Activated CD4-positive, alpha-beta T cell treated with anti-CD3 and anti-CD28 coated beads, Interleukin-2, amount 10 ng/mL, durations not matched to agents 7 days and 5 days (primary cell): ENCODE measurements around the gene TDRD7. TPM values are rescaled to one million over a fixed set of nuclear protein-coding genes. Genes with fewer than 3 reads are reported as not detected.
"Not testable (repeated sequence)": the region's sequence is repeated elsewhere in the genome, so short reads cannot be mapped to it uniquely, and the experiment has no call there.

Source experiments
- CTCF ChIA-PET: fragments of 350-600 bp; sonication (Branson Sonifier 250); formaldehyde crosslinking; loops from one replicate; lab custom pipeline; 2021; ENCODE audit warnings: antibody characterized with exemption; lab: Charles Lee
- POLR2A ChIA-PET: fragments of 350-600 bp; sonication (Branson Sonifier 250); formaldehyde crosslinking; loops from one replicate; lab custom pipeline; 2021; ENCODE audit warnings: antibody characterized with exemption; lab: Charles Lee
- DNase-seq: peaks from one replicate; pipeline ENCODE4 v3.0.0-alpha.2; 2020
- H3K27ac Mint-ChIP-seq: one replicate; pipeline ENCODE4 v1.8.0; 2021; ENCODE audit warnings: mild to moderate bottlenecking, moderate library complexity, mixed read lengths
- H3K27me3 Mint-ChIP-seq: one replicate; pipeline ENCODE4 v1.8.0; 2021; ENCODE audit warnings: mixed read lengths
- H3K36me3 Mint-ChIP-seq: one replicate; pipeline ENCODE4 v1.8.0; 2021; ENCODE audit warnings: low read depth, mixed read lengths
- H3K4me1 Mint-ChIP-seq: one replicate; pipeline ENCODE4 v1.8.0; 2021; ENCODE audit warnings: mixed read lengths
- H3K4me3 Mint-ChIP-seq: one replicate; pipeline ENCODE4 v1.8.0; 2021; ENCODE audit warnings: mild to moderate bottlenecking, moderate library complexity, mixed read lengths
- H3K9me3 Mint-ChIP-seq: one replicate; pipeline ENCODE4 v1.8.0; 2021; ENCODE audit warnings: mixed read lengths
- total RNA-seq, 2 experiments: library from RNA; stranded (reverse); gene quantifications; one replicate each; pipeline ENCODE4 v1.2.3, GENCODE V29; 2021

Gene TDRD7
- total RNA-seq, 2 experiments from 2014 or later: 18.1 to 19.5 TPM

DNA sequence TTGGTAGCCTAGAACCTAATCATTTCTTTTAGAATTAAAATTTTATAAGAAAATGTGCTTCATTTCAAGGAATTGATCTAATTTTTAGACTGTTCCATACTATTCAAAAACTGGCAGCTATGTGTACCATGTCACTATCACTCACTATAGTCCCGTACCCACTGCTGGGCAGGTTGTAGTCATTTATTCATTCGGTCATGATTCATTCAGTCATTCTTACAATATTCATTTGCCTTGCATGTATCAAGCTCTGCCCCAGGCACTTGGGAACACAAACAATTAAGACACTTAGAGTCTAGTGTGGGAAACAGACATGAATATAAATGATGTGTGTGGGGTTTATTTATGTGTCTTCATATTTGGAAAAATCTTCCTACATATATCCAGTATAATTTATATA lies 26.4 kb downstream of the TDRD7 start:
- peaks cover 28% of the 10 kb centered on the region for H3K36me3 Mint-ChIP-seq
- POLR2A ChIA-PET: no interaction called here
- H3K27me3 Mint-ChIP-seq: no peaks in the 10 kb centered on the region
- H3K4me3 Mint-ChIP-seq: no peak overlapping the region
- H3K27ac Mint-ChIP-seq: no peak overlapping the region
- DNase-seq: no peak
- no peaks in the 10 kb centered on the region for H3K4me1 Mint-ChIP-seq
- CTCF ChIA-PET: no interaction called here
- no peaks in the 10 kb centered on the region for H3K9me3 Mint-ChIP-seq

DNA sequence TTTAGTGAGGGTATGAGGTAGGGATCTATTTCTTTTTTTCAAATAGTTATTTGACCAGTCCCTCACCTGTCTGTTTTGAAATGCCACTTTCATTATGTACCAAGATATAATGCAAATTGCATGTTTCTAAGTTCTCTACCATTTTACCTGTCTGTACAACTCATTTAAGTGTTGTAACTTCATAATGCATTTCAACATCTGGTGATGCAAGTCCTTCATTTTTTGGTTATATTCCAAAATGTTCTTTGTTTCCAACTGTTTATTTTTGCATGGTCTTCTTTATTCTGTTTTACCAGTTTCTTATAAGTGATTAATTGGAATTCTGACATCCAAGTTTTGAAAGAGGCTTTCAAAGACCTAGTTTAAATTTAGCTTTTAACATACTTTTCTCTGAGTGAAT lies 26.8 kb downstream of the TDRD7 start:
- Mint-ChIP-seq H3K4me1 (no peaks in the 10 kb centered on the region), H3K27ac (no peak overlapping the region), H3K36me3 (peaks cover 24% of the 10 kb centered on the region), H3K4me3 (no peak overlapping the region), H3K27me3 (no peaks in the 10 kb centered on the region), H3K9me3 (no peaks in the 10 kb centered on the region)
- ChIA-PET CTCF (no interaction called here), POLR2A (no interaction called here)
- no peak for DNase-seq

DNA sequence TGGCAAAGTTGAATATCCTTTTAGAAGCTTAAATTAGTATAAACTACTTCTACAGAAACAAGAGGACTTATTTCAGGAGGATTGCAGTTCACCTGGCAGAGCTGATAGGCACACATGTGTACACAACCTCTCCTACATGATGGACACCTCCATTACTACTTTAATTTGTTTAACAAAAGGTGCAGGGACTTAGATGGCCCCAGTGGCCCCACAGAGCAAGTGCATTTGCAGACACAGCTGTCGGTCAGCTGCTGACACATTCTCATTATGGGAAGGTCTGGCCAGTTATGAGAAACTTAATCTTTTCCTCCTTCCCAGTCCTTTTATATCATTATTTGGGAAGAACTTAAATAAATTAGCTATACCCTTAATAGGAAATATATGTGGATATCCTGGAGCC lies 28.3 kb downstream of the TDRD7 start:
- Mint-ChIP-seq H3K9me3 (no peaks in the 10 kb centered on the region), H3K4me1 (no peaks in the 10 kb centered on the region), H3K27ac (no peak overlapping the region), H3K27me3 (no peaks in the 10 kb centered on the region), H3K4me3 (no peak overlapping the region), H3K36me3 (peaks cover 15% of the 10 kb centered on the region)
- ChIA-PET POLR2A (no interaction called here), CTCF (interaction anchor here (0.5 to 1.1 kb wide), 2 partner anchors 27 to 408 kb away, joined by 3 read pairs; no protein-coding TSS in a partner anchor)
- DNase-seq: no peak

DNA sequence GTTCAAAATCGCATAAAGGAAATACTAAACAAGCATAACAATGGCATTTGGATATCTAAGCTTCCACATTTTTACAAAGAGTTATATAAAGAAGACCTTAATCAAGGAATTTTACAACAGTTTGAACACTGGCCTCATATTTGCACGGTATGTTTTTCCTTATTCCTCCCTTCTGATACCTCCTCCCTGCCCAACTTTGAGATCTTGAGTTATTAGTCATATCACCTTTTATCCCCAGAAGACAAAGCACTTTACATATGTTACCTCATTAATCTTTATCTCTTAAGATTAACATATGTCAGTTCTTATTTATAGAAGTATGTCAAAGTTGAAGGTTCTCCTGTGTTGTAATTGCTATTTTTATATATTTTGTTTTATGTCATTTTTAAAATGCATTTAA lies 29.8 kb downstream of the TDRD7 start:
- CTCF ChIA-PET: no interaction called here
- no peak overlapping the region for H3K4me3 Mint-ChIP-seq
- no peak for DNase-seq
- H3K36me3 Mint-ChIP-seq: peaks cover 16% of the 10 kb centered on the region
- H3K4me1 Mint-ChIP-seq: no peaks in the 10 kb centered on the region
- POLR2A ChIA-PET: no interaction called here
- H3K27me3 Mint-ChIP-seq: no peaks in the 10 kb centered on the region
- no peak overlapping the region for H3K27ac Mint-ChIP-seq
- H3K9me3 Mint-ChIP-seq: no peaks in the 10 kb centered on the region

DNA sequence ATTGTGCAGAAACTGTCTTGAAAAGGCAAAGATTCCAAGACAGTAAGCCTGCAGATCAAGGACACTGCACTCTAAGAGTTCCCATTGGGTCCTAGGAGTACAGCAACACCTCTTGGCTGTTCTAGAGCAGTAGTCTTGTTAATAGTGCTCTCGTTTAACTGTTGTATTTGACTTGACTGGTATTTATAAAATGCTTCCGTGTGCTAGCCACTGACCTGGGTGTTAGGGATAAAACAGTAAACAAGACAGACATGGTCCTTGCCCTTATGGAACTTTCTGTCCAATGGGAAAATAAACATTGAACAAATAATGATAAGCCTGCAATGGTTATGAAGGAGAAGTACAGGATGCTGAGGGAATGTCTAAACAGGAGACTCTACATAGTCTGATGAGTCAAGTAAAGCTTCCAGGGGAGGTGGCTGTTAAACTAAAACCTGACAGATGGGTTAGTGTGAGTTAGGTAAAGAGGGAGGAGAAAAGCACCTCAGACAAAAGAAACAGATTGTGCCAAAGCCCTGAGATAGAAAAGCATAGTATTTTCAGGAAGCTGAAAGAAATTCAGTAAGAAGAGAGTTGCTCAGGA lies 33.3 kb downstream of the TDRD7 start:
- no peak for DNase-seq
- H3K4me1 Mint-ChIP-seq: no peaks in the 10 kb centered on the region
- no peaks in the 10 kb centered on the region for H3K9me3 Mint-ChIP-seq
- CTCF ChIA-PET: interaction anchor here (1.0 to 1.3 kb wide), 3 partner anchors 10 to 153 kb away, joined by 3 read pairs; no protein-coding TSS in a partner anchor
- H3K36me3 Mint-ChIP-seq: peaks cover 25% of the 10 kb centered on the region
- no peak overlapping the region for H3K4me3 Mint-ChIP-seq
- POLR2A ChIA-PET: no interaction called here
- no peak overlapping the region for H3K27ac Mint-ChIP-seq
- H3K27me3 Mint-ChIP-seq: no peaks in the 10 kb centered on the region

DNA sequence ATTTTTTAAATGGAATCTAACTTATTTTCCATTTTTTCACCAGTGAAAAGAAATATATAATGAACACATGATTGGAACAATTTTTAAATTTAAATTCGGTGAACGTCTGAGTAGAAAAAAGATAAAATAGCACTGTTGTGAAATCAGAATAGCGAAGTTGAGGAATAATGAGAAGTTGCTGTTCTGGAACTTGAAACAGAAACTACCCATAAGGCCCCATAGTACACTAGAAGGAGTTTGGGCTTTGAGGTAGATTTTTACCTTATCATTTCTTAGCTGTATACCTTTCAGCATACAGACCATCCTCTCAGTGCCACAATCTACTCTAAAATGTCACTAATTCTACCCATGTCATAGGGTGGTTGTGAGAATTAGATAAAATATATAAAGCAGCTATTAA lies 35.1 kb downstream of the TDRD7 start:
- ChIA-PET POLR2A (no interaction called here), CTCF (interaction anchor here (0.6 to 1.1 kb wide), 2 partner anchors 16 to 1369 kb away, joined by 3 read pairs; no protein-coding TSS in a partner anchor)
- no peak for DNase-seq
- no peaks in the 10 kb centered on the region for H3K9me3 Mint-ChIP-seq
- H3K27ac Mint-ChIP-seq: no peak overlapping the region
- no peaks in the 10 kb centered on the region for H3K27me3 Mint-ChIP-seq
- H3K4me1 Mint-ChIP-seq: no peaks in the 10 kb centered on the region
- H3K4me3 Mint-ChIP-seq: no peak overlapping the region
- peaks cover 25% of the 10 kb centered on the region for H3K36me3 Mint-ChIP-seq

DNA sequence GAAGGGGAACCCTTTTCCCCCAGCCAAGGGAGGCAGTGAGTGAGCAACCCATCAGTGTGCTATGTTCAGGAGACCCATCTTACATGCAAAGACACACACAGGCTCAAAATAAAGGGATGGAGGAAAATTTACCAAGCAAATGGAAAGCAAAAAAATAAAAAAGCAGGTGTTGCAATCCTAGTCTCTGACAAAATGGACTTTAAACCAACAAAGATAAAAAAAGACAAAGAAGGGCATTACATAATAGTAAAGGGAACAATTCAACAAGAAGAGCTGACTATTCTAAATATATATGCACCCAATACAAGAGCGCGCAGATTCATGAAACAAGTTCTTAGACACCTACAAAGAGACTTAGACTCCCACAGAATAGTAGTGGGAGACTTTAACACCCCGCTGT lies 41.7 kb downstream of the TDRD7 start:
- peaks cover 31% of the 10 kb centered on the region for H3K36me3 Mint-ChIP-seq
- H3K9me3 Mint-ChIP-seq, H3K27me3 Mint-ChIP-seq, H3K27ac Mint-ChIP-seq, H3K4me1 Mint-ChIP-seq, H3K4me3 Mint-ChIP-seq, CTCF ChIA-PET, DNase-seq, POLR2A ChIA-PET: not testable (repeated sequence)

DNA sequence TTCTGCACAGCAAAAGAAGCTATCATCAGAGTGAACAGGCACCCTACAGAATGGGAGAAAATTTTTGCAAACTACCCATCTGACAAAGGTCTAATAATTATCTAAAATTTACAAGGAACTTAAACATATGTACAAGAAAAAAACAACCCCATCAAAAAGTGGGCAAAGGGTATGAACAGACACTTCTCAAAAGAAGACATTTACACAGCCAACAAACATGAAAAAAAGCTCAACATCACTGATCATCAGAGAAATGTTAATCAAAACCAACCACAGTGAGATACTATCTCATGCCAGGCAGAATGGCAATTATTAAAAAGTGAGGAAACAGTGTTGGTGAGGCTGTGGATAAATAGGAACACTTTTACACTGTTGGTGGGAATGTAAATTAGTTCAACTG lies 44.9 kb downstream of the TDRD7 start:
- not testable (repeated sequence) for H3K9me3 Mint-ChIP-seq, H3K4me1 Mint-ChIP-seq

DNA sequence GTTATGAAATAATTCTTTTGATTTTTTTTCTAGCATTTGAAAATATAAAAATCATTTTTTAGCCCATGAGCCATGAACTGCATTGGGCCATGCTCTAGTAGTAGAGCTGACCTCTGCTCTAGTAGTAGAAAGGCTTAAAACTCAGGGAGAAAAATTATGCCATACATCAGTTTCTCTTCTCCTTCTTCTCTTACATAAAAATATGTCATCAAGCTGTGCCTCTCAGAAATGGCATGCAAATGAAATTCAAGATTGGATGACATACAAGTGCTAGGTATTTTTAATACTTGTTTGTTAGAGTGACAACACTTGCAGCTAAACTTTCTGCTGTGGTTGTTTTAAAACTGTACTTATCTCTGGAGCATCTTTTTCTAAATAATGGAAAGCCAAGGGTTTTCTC lies 47.4 kb downstream of the TDRD7 start:
- H3K27me3 Mint-ChIP-seq: no peaks in the 10 kb centered on the region
- H3K4me3 Mint-ChIP-seq: no peak overlapping the region
- peaks cover 3% of the 10 kb centered on the region for H3K9me3 Mint-ChIP-seq
- ChIA-PET CTCF (no interaction called here), POLR2A (no interaction called here)
- H3K36me3 Mint-ChIP-seq: peaks cover 6% of the 10 kb centered on the region
- no peak overlapping the region for H3K27ac Mint-ChIP-seq
- no peak for DNase-seq
- no peaks in the 10 kb centered on the region for H3K4me1 Mint-ChIP-seq

More for the DNA sequence above, 44.9 kb downstream of the TDRD7 start:
- peaks cover 15% of the 10 kb centered on the region for H3K36me3 Mint-ChIP-seq
- H3K27ac Mint-ChIP-seq, POLR2A ChIA-PET, H3K27me3 Mint-ChIP-seq, CTCF ChIA-PET, DNase-seq, H3K4me3 Mint-ChIP-seq: not testable (repeated sequence)

DNA sequence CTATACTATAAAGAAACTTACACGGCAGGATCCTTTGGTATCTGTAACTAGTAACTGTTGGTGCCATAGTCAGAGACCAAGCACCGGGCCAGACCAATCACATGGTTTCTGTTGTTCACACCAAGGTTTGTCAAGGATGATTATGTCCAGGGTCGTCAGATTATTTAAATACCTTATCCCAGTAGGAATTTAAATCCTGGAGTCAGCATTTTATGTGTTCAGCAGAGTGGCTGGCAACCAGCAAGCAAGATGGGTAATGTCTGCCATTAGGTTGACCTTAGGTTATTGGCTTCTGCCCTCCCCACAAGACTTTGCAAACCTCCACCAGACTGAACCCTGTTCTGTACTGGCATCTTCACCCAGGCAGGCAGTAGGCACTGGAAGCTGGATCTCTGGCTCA lies 50.3 kb downstream of the TDRD7 start:
- H3K36me3 Mint-ChIP-seq: peaks cover 5% of the 10 kb centered on the region
- no peak for DNase-seq
- H3K4me3 Mint-ChIP-seq: no peak overlapping the region
- ChIA-PET CTCF (interaction anchor here (1.2 to 1.3 kb wide), 2 partner anchors 40 to 605 kb away, joined by 3 to 5 read pairs; no protein-coding TSS in a partner anchor), POLR2A (no interaction called here)
- no peaks in the 10 kb centered on the region for H3K27me3 Mint-ChIP-seq
- no peaks in the 10 kb centered on the region for H3K4me1 Mint-ChIP-seq
- no peak overlapping the region for H3K27ac Mint-ChIP-seq
- H3K9me3 Mint-ChIP-seq: no peaks in the 10 kb centered on the region

DNA sequence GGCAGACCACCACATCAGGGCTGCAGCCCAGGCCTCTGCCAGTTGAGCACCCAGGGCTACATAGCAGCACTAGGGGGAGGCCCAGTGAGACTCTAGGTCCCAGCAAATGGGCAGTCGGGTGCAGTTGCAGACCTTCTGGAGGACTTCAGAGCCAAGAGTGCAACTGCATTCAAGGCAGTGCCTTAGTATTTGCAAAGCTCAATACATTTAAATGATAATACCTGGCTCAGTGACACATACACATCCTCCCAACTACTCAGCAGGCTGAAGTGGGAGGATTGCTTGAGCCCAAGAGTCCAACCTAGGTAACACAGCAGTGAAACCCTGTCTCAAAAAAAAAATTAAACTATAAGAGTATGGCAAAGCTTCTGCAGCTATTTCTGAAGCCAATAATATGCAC lies 51.0 kb downstream of the TDRD7 start:
- Mint-ChIP-seq H3K4me3 (no peak overlapping the region), H3K9me3 (no peaks in the 10 kb centered on the region), H3K4me1 (no peaks in the 10 kb centered on the region), H3K27ac (no peak overlapping the region), H3K36me3 (peaks cover 5% of the 10 kb centered on the region), H3K27me3 (no peaks in the 10 kb centered on the region)
- DNase-seq: no peak
- CTCF ChIA-PET: interaction anchor here (0.9 to 1.2 kb wide), 3 partner anchors 16 to 170 kb away, joined by 3 read pairs; partner anchors contain the start of genes NCBP1, TDRD7 and TSTD2
- POLR2A ChIA-PET: no interaction called here

DNA sequence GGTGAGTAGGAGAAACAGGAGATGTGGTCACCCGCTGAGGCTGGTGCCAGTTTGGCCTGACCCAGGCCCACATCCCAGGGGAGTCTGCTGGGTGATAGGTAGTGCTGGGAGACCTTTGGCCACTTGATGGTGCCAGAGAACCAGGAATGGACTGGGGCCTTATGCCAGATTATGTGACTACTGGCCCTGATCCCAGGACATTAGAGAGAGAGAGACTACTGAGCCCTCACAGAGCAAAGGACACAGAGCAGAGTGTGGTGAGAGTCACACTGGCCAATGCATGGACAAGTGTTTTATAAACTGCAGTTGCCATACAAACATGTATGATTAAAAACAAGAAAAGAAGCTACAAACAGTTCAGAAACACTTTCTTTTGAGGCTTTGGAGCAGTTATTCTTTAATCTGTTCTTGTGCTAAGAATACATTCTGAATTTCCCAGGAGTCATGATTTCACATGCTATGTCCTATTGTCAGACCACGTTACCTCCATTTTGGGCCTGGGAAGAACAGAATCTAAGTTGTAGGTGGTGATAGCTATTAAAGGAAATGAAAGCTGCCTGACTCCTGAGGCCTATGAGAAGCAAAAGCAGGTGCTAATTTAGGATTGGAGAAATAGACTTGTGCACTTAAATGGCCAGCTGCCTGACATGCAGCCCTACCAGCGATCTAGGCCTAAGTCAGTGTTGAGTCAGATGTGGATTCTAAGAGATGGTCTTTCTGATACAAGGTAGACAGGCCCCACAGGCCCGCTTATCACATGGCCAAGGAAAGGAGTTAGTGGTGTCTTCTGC lies 57.0 kb downstream of the TDRD7 start:
- Mint-ChIP-seq H3K27me3 (no peaks in the 10 kb centered on the region), H3K36me3 (peaks cover 9% of the 10 kb centered on the region), H3K27ac (no peak overlapping the region), H3K4me3 (no peak overlapping the region), H3K9me3 (no peaks in the 10 kb centered on the region), H3K4me1 (no peaks in the 10 kb centered on the region)
- DNase-seq: peak; percentile 42
- ChIA-PET CTCF (interaction anchor here (1.1 to 2.7 kb wide), 7 partner anchors 122 to 436 kb away, joined by 3 to 13 read pairs (median 7); partner anchors contain the start of genes NCBP1 and TSTD2), POLR2A (no interaction called here)

DNA sequence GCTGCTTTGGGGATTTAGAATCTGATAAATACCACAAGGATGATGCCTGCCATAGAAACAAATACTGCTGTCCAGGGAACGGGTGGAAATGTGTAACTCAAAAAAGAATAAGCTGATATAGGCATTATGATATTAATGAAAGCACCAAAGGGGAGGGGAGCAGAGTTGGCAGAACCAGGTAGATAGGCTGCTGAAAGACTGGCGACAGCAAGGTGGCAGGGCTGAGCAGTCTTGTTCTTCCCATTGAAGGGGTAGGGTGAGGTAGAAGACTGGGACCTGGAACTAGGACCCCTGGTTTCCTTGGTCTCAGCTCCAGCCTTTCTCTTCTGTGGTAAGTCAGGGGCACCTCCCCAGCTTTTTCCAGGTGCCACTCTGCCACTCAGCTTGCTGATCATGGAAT lies 58.2 kb downstream of the TDRD7 start:
- no peak overlapping the region for H3K27ac Mint-ChIP-seq
- H3K36me3 Mint-ChIP-seq: peaks cover 12% of the 10 kb centered on the region
- ChIA-PET POLR2A (no interaction called here), CTCF (interaction anchor here (0.9 to 2.7 kb wide), 4 partner anchors 11 to 435 kb away, joined by 3 to 13 read pairs (median 8); no protein-coding TSS in a partner anchor)
- no peak for DNase-seq
- no peaks in the 10 kb centered on the region for H3K9me3 Mint-ChIP-seq
- no peaks in the 10 kb centered on the region for H3K27me3 Mint-ChIP-seq
- H3K4me1 Mint-ChIP-seq: no peaks in the 10 kb centered on the region
- no peak overlapping the region for H3K4me3 Mint-ChIP-seq
